Upper lobe of left lung (tissue), 6 donors: ENCODE data around the gene MTM1. TPM values are rescaled to one million over a fixed set of nuclear protein-coding genes. Genes with fewer than 3 reads are reported as not detected.

Experiments used
- ATAC-seq, 2 donors: fragments of 200-7000 bp; cut with Tn5 transposase; one replicate each; pipeline ENCODE4 v1.9.1; 2022; ENCODE audit warnings: mild to moderate bottlenecking in 2 of 2, moderate library complexity in 2 of 2; ENCODE audit not compliant: low FRiP score in 2 of 2
- DNase-seq, 2 donors: peaks; one replicate each; pipeline ENCODE4 v3.0.0-alpha.2; 2019 to 2020
- H3K27ac ChIP-seq, 4 donors: fragments of 200-600 bp; sonication (generic); one replicate each; pipeline ENCODE4 v1.5.1; 2016 to 2019
- H3K27me3 ChIP-seq, 4 donors: fragments of 200-600 bp; sonication (generic); one replicate each; pipeline ENCODE4 v1.5.1; 2017 to 2019
- H3K36me3 ChIP-seq, 4 donors: fragments of 200-600 bp; sonication (generic); one replicate each; pipeline ENCODE4 v1.5.1; 2016 to 2019
- H3K4me1 ChIP-seq, 4 donors: fragments of 200-600 bp; sonication (generic); one replicate each; pipeline ENCODE4 v1.5.1; 2018 to 2019
- H3K4me3 ChIP-seq, 4 donors: fragments of 200-600 bp; sonication (generic); one replicate each; pipeline ENCODE4 v1.5.1; 2017 to 2019; ENCODE audit warnings: mild to moderate bottlenecking in 2 of 4, moderate library complexity in 1 of 4
- H3K9me3 ChIP-seq, 4 donors: fragments of 200-600 bp; sonication (generic); one replicate each; pipeline ENCODE4 v1.5.1; 2018 to 2019
- EP300 ChIP-seq, 4 donors: sonication (generic); formaldehyde crosslinking; IDR thresholded peaks; one replicate each; pipeline ENCODE4 v1.5.1; 2017; ENCODE audit warnings: antibody characterized with exemption in 4 of 4, control low read depth in 2 of 4
- POLR2A ChIP-seq, 4 donors: fragments of 450-650 bp; IDR thresholded peaks; one replicate each; pipeline ENCODE4 v1.5.1; 2016 to 2017; ENCODE audit warnings: antibody characterized with exemption in 4 of 4, mild to moderate bottlenecking in 2 of 4
- POLR2AphosphoS5 ChIP-seq, 2 donors: sonication (generic); formaldehyde crosslinking; IDR thresholded peaks; one replicate each; pipeline ENCODE4 v1.5.1; 2017; ENCODE audit warnings: antibody characterized with exemption in 2 of 2
- WGBS, 2 donors: methylation state at CpG; one replicate each; pipeline ENCODE4 v1.1.5; 2017 to 2018; 5-methylcytosine and 5-hydroxymethylcytosine counted together
- total RNA-seq, 6 donors: library from RNA; depleted of rRNA in 4 of 6; stranded (reverse); fragments of >200 nt in 4 of 6; gene quantifications; one replicate each; pipeline versions ENCODE4 v1.1.0 to v1.2.1, GENCODE V29; 2016 to 2021
- TF ChIP-seq, protein P1 (sequence below), 6 experiments: fragments of 450-650 bp in 4 of 6; fragments of 200-600 bp in 2 of 6; sonication (generic) in 2 of 6; IDR thresholded peaks; one replicate each; pipeline ENCODE4 v1.5.1; 2016 to 2019; ENCODE audit warnings: antibody characterized with exemption in 6 of 6
- donor health status: DM: no; HTN: no; CAD: no; lungs with moderate emphysema.
- donor health status: DM: no; HTN: yes; CAD: no; lungs with severe emphysema.

Gene MTM1
- total RNA-seq, 6 donors from 2014 or later = 5.1 to 30.6 (median 20.6) TPM

DNA sequence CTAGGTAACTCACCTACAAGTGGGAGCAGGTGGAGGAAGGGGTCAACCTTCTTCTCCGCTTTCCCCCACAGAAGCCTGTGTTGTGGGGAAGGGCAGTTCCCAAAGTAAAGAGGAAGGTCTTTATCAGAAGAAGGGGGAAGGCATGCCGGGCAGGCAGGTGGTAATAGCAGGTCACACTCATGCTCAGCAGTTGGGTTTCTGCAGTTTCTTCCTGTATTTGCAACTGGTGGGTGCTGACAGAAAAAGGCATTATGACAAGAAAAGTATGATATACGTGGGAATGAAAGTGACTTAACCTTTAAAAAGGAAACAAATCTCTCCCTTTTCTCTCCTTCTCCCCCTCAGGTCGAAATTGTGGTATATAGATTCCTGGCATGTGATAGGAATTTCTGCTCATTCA, 128.4 kb downstream of the MTM1 start:
- 55 to 67% methylated on average over 4 of the region's 4 CpGs for WGBS, 2 donors
- Histone ChIP-seq H3K27me3 (no peaks in the 10 kb centered on the region), H3K36me3 (no peaks in the 10 kb centered on the region), H3K9me3 (no peaks in the 10 kb centered on the region), H3K4me3 (no peak overlapping the region), H3K4me1 (peaks cover 0 to 10% (median 3%) of the 10 kb centered on the region in 4 donors), H3K27ac (peak overlapping the region in 1 of 4 donors; percentile 26)
- TF ChIP-seq, protein P1, sequence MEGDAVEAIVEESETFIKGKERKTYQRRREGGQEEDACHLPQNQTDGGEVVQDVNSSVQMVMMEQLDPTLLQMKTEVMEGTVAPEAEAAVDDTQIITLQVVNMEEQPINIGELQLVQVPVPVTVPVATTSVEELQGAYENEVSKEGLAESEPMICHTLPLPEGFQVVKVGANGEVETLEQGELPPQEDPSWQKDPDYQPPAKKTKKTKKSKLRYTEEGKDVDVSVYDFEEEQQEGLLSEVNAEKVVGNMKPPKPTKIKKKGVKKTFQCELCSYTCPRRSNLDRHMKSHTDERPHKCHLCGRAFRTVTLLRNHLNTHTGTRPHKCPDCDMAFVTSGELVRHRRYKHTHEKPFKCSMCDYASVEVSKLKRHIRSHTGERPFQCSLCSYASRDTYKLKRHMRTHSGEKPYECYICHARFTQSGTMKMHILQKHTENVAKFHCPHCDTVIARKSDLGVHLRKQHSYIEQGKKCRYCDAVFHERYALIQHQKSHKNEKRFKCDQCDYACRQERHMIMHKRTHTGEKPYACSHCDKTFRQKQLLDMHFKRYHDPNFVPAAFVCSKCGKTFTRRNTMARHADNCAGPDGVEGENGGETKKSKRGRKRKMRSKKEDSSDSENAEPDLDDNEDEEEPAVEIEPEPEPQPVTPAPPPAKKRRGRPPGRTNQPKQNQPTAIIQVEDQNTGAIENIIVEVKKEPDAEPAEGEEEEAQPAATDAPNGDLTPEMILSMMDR (IDR thresholded peaks at IDR 0.05) = no peak
- TF ChIP-seq POLR2A (IDR thresholded peaks at IDR 0.05) (no peak), POLR2AphosphoS5 (IDR thresholded peaks at IDR 0.05) (no peak), EP300 (IDR thresholded peaks at IDR 0.05) (no peak)
- no peak for ATAC-seq
- no peak for DNase-seq

DNA sequence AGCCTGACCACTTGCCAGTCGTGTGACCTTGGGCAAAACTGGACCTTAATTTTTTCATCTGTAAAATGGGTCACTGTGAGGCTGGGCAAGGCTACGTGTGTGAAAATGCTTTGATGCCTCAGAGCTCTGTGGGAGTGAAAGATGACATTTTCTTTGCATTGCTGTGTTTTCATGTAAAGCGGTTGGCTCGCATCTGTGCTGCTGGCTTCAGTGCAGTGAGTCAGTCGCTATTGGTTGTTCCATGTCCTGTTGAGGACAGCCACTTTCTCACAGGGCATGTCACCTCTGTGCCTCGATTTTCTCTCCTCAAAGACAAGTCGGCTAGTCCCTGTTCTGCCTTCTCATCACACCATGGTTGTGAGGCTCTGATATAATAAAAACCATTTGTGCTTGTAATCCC, 129.2 kb downstream of the MTM1 start:
- Histone ChIP-seq H3K4me3 (no peak overlapping the region), H3K4me1 (peaks cover 0 to 8% (median 2%) of the 10 kb centered on the region in 4 donors), H3K27ac (peak overlapping the region in 1 of 4 donors; percentile 10), H3K36me3 (no peaks in the 10 kb centered on the region), H3K27me3 (no peaks in the 10 kb centered on the region), H3K9me3 (no peaks in the 10 kb centered on the region)
- ATAC-seq = no peak
- no peak for DNase-seq
- TF ChIP-seq POLR2A (IDR thresholded peaks at IDR 0.05) (no peak), EP300 (IDR thresholded peaks at IDR 0.05) (no peak), POLR2AphosphoS5 (IDR thresholded peaks at IDR 0.05) (no peak)
- TF ChIP-seq, protein P1 (IDR thresholded peaks at IDR 0.05) = no peak
- 76 to 91% methylated on average over 6 to 7 of the region's 7 CpGs for WGBS, 2 donors

DNA sequence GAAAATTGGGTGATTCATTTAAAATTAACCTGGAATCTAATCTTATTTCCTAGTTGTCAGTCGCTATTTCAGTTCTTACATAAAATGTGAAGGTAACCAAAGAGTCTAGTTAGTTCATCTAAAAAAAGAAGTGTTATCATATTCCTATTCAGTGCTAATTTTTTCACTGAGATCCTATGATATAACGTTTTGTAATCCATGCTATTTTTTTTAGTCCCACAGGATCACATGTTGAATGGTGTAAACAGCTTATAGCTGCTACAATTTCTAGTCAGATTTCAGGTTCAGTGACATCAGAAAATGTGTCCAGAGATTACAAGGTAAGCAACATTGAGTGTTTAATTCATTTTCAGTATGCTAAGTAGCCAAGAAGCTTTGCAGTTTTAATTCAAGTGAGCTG, 130.6 kb downstream of the MTM1 start:
- H3K27me3 ChIP-seq = no peaks in the 10 kb centered on the region
- no peaks in the 10 kb centered on the region for H3K36me3 ChIP-seq
- TF ChIP-seq, protein P1 (IDR thresholded peaks at IDR 0.05) = no peak
- TF ChIP-seq EP300 (IDR thresholded peaks at IDR 0.05) (no peak), POLR2A (IDR thresholded peaks at IDR 0.05) (no peak), POLR2AphosphoS5 (IDR thresholded peaks at IDR 0.05) (no peak)
- H3K27ac ChIP-seq = no peak overlapping the region
- peaks cover 0 to 8% (median 2%) of the 10 kb centered on the region in 4 donors for H3K4me1 ChIP-seq
- 52 to 62% methylated on average over 2 of the region's 2 CpGs for WGBS, 2 donors
- no peaks in the 10 kb centered on the region for H3K9me3 ChIP-seq
- no peak for ATAC-seq
- no peak overlapping the region for H3K4me3 ChIP-seq
- no peak for DNase-seq

DNA sequence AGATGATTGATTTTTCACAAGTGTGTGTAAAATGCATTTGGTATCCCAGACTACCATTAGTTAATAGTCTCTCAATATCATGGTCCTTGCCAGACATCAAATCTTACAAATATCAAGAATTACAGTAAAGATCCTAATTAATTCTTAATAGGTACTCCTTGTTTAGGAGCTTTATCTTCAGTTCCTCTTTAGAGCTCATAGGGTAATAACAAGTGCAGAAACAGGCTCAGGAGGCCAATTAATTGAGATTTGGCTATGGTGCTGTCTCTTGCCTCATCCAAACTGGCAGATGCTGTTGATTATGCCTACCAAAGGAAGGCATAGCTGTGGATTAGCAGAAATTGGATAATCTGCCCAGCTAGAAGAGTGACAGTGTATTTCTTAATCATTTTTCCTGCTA, 131.7 kb downstream of the MTM1 start:
- no peaks in the 10 kb centered on the region for H3K9me3 ChIP-seq
- no peak overlapping the region for H3K4me3 ChIP-seq
- no peaks in the 10 kb centered on the region for H3K27me3 ChIP-seq
- no peak overlapping the region for H3K27ac ChIP-seq
- peaks cover 0 to 4% (median under 1%) of the 10 kb centered on the region in 4 donors for H3K4me1 ChIP-seq
- ATAC-seq = no peak
- TF ChIP-seq, protein P1 (IDR thresholded peaks at IDR 0.05) = no peak
- TF ChIP-seq EP300 (IDR thresholded peaks at IDR 0.05) (no peak), POLR2AphosphoS5 (IDR thresholded peaks at IDR 0.05) (no peak), POLR2A (IDR thresholded peaks at IDR 0.05) (no peak)
- no peak for DNase-seq
- no peaks in the 10 kb centered on the region for H3K36me3 ChIP-seq

DNA sequence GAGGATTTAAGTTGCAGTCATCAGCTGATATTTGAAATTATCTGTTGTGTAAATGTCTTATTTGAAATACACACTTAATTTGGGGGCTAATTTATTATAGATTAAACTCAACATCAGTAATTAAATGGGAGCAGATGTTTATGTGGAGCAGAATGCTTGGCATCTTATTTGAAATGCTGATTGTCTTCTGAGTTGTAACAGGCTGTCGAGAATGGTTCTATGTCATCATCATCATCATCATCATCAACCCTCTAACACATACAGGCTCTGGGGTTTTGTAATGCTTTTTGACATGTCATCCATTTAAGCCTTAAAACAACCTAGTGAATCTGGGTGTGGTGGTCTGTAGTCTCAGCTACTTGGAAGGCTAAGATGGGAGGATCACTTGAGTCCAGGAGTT, 133.0 kb downstream of the MTM1 start:
- Histone ChIP-seq H3K27me3 (no peaks in the 10 kb centered on the region), H3K36me3 (no peaks in the 10 kb centered on the region), H3K4me3 (no peak overlapping the region), H3K27ac (no peak overlapping the region), H3K4me1 (no peaks in the 10 kb centered on the region), H3K9me3 (no peaks in the 10 kb centered on the region)
- 77 to 100% methylated on average over 1 of the region's 1 CpG for WGBS, 2 donors
- TF ChIP-seq POLR2A (IDR thresholded peaks at IDR 0.05) (no peak), POLR2AphosphoS5 (IDR thresholded peaks at IDR 0.05) (no peak), EP300 (IDR thresholded peaks at IDR 0.05) (no peak)
- TF ChIP-seq, protein P1 (IDR thresholded peaks at IDR 0.05) = no peak
- ATAC-seq (no peak), DNase-seq (no peak)
